ENCODE results near the gene FADS6. TPM values are rescaled to one million over a fixed set of nuclear protein-coding genes. Genes with fewer than 3 reads are reported as not detected.

FADS6 gene
- total and polyA plus RNA-seq, 10 of the 15 experiments (the other 5 are each of a cell fraction or from before 2014, with no cell fraction given): not detected

DNA sequence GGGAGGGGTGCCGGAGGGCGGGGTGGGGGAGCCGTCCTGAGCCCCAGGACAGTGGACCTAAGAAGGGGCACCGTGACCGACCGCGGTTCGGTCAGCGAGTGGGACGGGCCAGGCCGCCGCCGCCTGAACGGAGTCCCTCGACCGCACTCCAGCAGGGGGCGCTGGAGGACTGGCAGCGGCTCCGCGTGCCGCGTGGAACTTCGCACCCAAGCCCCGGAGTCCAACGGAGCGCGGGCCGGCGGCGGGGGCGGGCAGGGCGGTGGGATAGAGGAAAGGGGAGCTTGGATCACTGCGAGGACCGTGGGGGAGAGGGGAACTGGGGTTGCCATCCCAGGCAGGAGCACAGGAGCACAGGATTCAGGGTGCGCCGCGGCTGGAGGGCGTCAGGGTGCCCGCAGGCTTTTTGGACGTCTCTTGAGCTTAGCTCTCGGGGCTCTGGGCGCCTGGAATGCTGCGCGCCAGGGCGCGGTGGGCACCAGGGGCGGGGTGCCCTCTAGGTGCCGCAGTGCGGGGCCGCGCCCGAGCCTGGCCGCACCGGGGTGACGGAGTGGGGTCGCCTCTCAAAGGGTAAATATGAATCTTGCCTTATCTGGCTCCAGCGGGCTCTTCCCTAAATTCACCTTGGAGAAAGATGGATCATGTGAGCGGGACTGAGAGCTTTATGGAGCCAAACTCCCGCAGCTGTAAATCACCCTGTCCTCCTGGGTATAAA, 30.3 kb upstream of the FADS6 start (continued):
- TF ChIP-seq ETV6 (conservative IDR thresholded peaks at IDR 0.05 in 1 of 2, IDR thresholded peaks at IDR 0.05 in 1 of 2; ENCODE audit: borderline replicate concordance in 1 of 2, low read depth in 1 of 2): no peak
- TF ChIP-seq, protein P1, sequence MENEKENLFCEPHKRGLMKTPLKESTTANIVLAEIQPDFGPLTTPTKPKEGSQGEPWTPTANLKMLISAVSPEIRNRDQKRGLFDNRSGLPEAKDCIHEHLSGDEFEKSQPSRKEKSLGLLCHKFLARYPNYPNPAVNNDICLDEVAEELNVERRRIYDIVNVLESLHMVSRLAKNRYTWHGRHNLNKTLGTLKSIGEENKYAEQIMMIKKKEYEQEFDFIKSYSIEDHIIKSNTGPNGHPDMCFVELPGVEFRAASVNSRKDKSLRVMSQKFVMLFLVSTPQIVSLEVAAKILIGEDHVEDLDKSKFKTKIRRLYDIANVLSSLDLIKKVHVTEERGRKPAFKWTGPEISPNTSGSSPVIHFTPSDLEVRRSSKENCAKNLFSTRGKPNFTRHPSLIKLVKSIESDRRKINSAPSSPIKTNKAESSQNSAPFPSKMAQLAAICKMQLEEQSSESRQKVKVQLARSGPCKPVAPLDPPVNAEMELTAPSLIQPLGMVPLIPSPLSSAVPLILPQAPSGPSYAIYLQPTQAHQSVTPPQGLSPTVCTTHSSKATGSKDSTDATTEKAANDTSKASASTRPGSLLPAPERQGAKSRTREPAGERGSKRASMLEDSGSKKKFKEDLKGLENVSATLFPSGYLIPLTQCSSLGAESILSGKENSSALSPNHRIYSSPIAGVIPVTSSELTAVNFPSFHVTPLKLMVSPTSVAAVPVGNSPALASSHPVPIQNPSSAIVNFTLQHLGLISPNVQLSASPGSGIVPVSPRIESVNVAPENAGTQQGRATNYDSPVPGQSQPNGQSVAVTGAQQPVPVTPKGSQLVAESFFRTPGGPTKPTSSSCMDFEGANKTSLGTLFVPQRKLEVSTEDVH (IDR thresholded peaks at IDR 0.05; ENCODE audit: low read depth, partially characterized antibody): no peak
- 0 out of 2 replicates have a peak, but pooled peaks have one; percentile 56 for TF ChIP-seq YY1 (IDR thresholded peaks at IDR 0.05; ENCODE audit: low read depth, low read length)
- TF ChIP-seq RUNX3 (IDR thresholded peaks at IDR 0.05; ENCODE audit: low read length): peak; percentile 89
- TF ChIP-seq, protein P2, sequence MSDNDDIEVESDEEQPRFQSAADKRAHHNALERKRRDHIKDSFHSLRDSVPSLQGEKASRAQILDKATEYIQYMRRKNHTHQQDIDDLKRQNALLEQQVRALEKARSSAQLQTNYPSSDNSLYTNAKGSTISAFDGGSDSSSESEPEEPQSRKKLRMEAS (IDR thresholded peaks at IDR 0.05; ENCODE audit: low read depth, low read length): peak; percentile 89
- TF ChIP-seq ZNF384 (IDR thresholded peaks at IDR 0.05; ENCODE audit: borderline replicate concordance, low read depth, low read length): no peak
- no peak for TF ChIP-seq SREBF2 (IDR thresholded peaks at IDR 0.05; ENCODE audit: low read length)
- 0 out of 2 replicates have a peak, but pooled peaks have one; percentile 27 for TF ChIP-seq CBFB (IDR thresholded peaks at IDR 0.05; ENCODE audit: low read depth)
- TF ChIP-seq, protein P3, sequence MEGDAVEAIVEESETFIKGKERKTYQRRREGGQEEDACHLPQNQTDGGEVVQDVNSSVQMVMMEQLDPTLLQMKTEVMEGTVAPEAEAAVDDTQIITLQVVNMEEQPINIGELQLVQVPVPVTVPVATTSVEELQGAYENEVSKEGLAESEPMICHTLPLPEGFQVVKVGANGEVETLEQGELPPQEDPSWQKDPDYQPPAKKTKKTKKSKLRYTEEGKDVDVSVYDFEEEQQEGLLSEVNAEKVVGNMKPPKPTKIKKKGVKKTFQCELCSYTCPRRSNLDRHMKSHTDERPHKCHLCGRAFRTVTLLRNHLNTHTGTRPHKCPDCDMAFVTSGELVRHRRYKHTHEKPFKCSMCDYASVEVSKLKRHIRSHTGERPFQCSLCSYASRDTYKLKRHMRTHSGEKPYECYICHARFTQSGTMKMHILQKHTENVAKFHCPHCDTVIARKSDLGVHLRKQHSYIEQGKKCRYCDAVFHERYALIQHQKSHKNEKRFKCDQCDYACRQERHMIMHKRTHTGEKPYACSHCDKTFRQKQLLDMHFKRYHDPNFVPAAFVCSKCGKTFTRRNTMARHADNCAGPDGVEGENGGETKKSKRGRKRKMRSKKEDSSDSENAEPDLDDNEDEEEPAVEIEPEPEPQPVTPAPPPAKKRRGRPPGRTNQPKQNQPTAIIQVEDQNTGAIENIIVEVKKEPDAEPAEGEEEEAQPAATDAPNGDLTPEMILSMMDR (IDR thresholded peaks at IDR 0.05 in 2 of 3, conservative IDR thresholded peaks at IDR 0.05 in 1 of 3; ENCODE audit: control insufficient read depth in 2 of 3, extremely low read depth in 1 of 3, insufficient read depth in 1 of 3, low read depth in 3 of 3, low read length in 3 of 3): peak; percentile 45 to 91 (median 88)
- no peak for TF ChIP-seq ESRRA (IDR thresholded peaks at IDR 0.05; ENCODE audit: low read length)
- TF ChIP-seq ZNF24 (IDR thresholded peaks at IDR 0.05): no peak
- TF ChIP-seq EED (IDR thresholded peaks at IDR 0.05; ENCODE audit: low read depth): no peak
- TF ChIP-seq SPI1 (IDR thresholded peaks at IDR 0.05; ENCODE audit: borderline replicate concordance, insufficient read depth, low read depth, low read length): no peak
- TF ChIP-seq, protein P4, sequence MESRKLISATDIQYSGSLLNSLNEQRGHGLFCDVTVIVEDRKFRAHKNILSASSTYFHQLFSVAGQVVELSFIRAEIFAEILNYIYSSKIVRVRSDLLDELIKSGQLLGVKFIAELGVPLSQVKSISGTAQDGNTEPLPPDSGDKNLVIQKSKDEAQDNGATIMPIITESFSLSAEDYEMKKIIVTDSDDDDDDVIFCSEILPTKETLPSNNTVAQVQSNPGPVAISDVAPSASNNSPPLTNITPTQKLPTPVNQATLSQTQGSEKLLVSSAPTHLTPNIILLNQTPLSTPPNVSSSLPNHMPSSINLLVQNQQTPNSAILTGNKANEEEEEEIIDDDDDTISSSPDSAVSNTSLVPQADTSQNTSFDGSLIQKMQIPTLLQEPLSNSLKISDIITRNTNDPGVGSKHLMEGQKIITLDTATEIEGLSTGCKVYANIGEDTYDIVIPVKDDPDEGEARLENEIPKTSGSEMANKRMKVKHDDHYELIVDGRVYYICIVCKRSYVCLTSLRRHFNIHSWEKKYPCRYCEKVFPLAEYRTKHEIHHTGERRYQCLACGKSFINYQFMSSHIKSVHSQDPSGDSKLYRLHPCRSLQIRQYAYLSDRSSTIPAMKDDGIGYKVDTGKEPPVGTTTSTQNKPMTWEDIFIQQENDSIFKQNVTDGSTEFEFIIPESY (IDR thresholded peaks at IDR 0.05): no peak
- TF ChIP-seq CREM (IDR thresholded peaks at IDR 0.05; ENCODE audit: low read depth): no peak
- no peak for TF ChIP-seq ZNF207 (IDR thresholded peaks at IDR 0.05; ENCODE audit: borderline replicate concordance)
- TF ChIP-seq, protein P5, sequence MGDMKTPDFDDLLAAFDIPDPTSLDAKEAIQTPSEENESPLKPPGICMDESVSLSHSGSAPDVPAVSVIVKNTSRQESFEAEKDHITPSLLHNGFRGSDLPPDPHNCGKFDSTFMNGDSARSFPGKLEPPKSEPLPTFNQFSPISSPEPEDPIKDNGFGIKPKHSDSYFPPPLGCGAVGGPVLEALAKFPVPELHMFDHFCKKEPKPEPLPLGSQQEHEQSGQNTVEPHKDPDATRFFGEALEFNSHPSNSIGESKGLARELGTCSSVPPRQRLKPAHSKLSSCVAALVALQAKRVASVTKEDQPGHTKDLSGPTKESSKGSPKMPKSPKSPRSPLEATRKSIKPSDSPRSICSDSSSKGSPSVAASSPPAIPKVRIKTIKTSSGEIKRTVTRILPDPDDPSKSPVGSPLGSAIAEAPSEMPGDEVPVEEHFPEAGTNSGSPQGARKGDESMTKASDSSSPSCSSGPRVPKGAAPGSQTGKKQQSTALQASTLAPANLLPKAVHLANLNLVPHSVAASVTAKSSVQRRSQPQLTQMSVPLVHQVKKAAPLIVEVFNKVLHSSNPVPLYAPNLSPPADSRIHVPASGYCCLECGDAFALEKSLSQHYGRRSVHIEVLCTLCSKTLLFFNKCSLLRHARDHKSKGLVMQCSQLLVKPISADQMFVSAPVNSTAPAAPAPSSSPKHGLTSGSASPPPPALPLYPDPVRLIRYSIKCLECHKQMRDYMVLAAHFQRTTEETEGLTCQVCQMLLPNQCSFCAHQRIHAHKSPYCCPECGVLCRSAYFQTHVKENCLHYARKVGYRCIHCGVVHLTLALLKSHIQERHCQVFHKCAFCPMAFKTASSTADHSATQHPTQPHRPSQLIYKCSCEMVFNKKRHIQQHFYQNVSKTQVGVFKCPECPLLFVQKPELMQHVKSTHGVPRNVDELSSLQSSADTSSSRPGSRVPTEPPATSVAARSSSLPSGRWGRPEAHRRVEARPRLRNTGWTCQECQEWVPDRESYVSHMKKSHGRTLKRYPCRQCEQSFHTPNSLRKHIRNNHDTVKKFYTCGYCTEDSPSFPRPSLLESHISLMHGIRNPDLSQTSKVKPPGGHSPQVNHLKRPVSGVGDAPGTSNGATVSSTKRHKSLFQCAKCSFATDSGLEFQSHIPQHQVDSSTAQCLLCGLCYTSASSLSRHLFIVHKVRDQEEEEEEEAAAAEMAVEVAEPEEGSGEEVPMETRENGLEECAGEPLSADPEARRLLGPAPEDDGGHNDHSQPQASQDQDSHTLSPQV (IDR thresholded peaks at IDR 0.05): no peak
- peak; percentile 84 for TF ChIP-seq SMC3 (IDR thresholded peaks at IDR 0.05; ENCODE audit: borderline replicate concordance, low read length)
- no peak for TF ChIP-seq YBX1 (IDR thresholded peaks at IDR 0.05)

All from GM12878 (cell line).